ENCODE results near the gene APOM.
A peak's percentile ranks its signal among the peaks of the same experiment; 100 is the strongest.

The APOM gene

GRCh38 chr6:31680226-31681134 is 24.8 kb downstream of the APOM start, which contains the start of gene LY6G5C:
Gene LY6G5C, minus strand, starts transcription at chr6:31681067. Its CDS starts 694 bp downstream, at chr6:31680373.
- peak; percentile 27 for DNase-seq (ENCODE audit: low read depth, low spot score)

GRCh38 chr6:31681135-31681671 is 25.5 kb downstream of the APOM start:
- DNase-seq (ENCODE audit: low read depth, low spot score) = no peak

GRCh38 chr6:31683591-31683990 is 27.9 kb downstream of the APOM start:
- no peak for DNase-seq (ENCODE audit: low read depth, low spot score)

- no peak for DNase-seq (ENCODE audit: low read depth, low spot score)
These were observed 30.8 kb downstream of the APOM start for GRCh38 chr6:31686483-31686882.

GRCh38 chr6:31687321-31687720 is 31.6 kb downstream of the APOM start:
- DNase-seq (ENCODE audit: low read depth, low spot score) = no peak

GRCh38 chr6:31687860-31688693 is 32.4 kb downstream of the APOM start:
- no peak for DNase-seq (ENCODE audit: low read depth, low spot score)

- no peak for DNase-seq (ENCODE audit: low read depth, low spot score)
These were observed 33.8 kb downstream of the APOM start for GRCh38 chr6:31689249-31690110.

- DNase-seq (ENCODE audit: low read depth, low spot score) = no peak
These were observed 34.8 kb downstream of the APOM start for GRCh38 chr6:31690231-31691077.

GRCh38 chr6:31691078-31691463 is 35.4 kb downstream of the APOM start:
- DNase-seq (ENCODE audit: low read depth, low spot score) = no peak

- no peak for DNase-seq (ENCODE audit: low read depth, low spot score)
These were observed 35.9 kb downstream of the APOM start for GRCh38 chr6:31691564-31692108.

GRCh38 chr6:31692353-31692752 is 36.7 kb downstream of the APOM start:
- no peak for DNase-seq (ENCODE audit: low read depth, low spot score)

- DNase-seq (ENCODE audit: low read depth, low spot score) = no peak
These were observed 37.2 kb downstream of the APOM start for GRCh38 chr6:31692886-31693285.

GRCh38 chr6:31693535-31693934 is 37.8 kb downstream of the APOM start:
- DNase-seq (ENCODE audit: low read depth, low spot score) = no peak

GRCh38 chr6:31697555-31697954 is 41.9 kb downstream of the APOM start:
- no peak for DNase-seq (ENCODE audit: low read depth, low spot score)

- no peak for DNase-seq (ENCODE audit: low read depth, low spot score)
These were observed 45.2 kb downstream of the APOM start for GRCh38 chr6:31700740-31701401.

GRCh38 chr6:31701666-31702404 is 46.1 kb downstream of the APOM start:
- no peak for DNase-seq (ENCODE audit: low read depth, low spot score)

GRCh38 chr6:31702405-31702818 is 46.7 kb downstream of the APOM start:
- no peak for DNase-seq (ENCODE audit: low read depth, low spot score)

GRCh38 chr6:31702819-31703716 is 47.4 kb downstream of the APOM start, which contains the start of gene ABHD16A:
Gene ABHD16A, minus strand, starts transcription at chr6:31703324. Its CDS starts 43 bp downstream, at chr6:31703281.
- peak; percentile 94 for DNase-seq (ENCODE audit: low read depth, low spot score)

Measured in activated naive CD8-positive, alpha-beta T cell treated with anti-CD3 and anti-CD28 coated beads, Interleukin-2, amount 50 U/mL, for 16 hours (primary cell).